GM21381 (cell line): ENCODE data around the gene TBC1D19.
"Not testable (repeated sequence)": the region's sequence is repeated elsewhere in the genome, so short reads cannot be mapped to it uniquely, and the experiment has no call there.

Experiments used
- ATAC-seq: cut with Tn5 transposase; IDR thresholded peaks from one replicate; pipeline ENCODE4 v1.9.1; 2021; ENCODE audit warnings: mild to moderate bottlenecking, moderate library complexity; ENCODE audit not compliant: unreplicated experiment

Gene TBC1D19

DNA sequence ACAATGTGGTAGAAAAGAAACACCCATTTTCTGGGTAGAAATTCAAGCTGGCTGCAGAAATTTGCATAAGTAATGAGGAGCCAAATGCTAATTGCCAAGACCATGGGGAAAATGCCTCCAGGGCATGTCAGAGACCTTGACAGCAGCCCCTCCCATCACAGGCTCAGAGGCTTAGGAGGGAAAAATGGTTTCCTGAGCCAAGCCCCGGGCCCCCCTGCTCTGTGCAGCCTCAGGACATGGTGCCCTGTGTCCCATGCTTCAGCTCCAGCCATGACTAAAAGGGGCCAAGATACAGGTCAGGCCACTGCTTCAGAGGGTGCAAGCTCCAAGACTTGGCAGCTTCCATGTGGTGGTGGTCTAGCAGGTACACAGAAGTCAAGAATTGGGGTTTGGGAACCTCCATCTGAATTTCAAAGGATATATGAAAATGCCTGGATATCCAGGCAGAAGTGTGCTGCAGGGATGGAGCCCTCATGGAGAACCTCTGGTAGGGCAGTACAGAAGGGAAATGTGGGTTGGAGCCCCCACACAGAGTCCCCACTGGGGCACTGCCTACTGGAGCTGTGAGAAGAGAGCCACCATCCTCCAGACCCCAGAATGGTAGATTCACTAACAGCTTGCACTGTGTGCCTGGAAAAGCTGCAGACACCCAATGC lies 95.3 kb downstream of the TBC1D19 start:
- ATAC-seq, result not testable (repeated sequence)

DNA sequence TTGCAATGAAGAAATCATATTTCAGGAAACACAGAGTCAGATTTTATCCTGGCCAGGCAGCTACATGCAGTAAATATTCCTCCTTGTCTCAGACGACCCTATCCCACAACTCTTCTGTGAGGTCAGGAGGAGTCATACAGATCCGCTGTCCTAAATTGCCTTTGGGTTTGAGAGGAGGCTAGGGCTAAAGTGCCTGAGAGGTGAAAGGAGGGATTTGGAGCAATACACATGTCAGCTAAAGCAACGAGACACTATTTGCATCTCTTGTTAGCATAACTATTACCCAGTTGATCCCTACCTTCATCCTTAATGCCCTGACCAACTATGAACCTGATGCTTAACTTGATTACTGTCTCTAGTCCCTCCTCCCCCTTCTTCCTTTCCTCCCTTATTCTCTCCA lies 98.6 kb downstream of the TBC1D19 start:
- ATAC-seq, result no peak

DNA sequence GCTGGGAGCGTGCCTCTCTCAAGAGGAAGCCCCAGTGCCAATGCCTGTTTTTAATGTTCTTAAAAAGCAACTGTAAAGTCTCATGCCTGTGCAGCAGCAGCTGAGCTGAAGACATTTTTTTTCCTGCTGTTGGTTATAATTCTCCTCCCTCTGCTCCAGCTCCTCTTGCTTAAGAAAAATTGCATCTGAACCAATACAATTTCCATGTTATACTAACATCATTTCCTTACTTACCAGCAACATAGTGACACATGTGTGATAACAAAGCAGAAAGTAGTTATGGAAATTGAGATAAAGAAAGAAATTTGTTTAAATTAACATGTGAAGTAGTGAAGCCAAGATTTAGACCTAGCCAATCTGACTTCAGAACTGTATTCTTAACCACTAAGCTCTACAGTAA lies 101.4 kb downstream of the TBC1D19 start:
- ATAC-seq, result no peak

DNA sequence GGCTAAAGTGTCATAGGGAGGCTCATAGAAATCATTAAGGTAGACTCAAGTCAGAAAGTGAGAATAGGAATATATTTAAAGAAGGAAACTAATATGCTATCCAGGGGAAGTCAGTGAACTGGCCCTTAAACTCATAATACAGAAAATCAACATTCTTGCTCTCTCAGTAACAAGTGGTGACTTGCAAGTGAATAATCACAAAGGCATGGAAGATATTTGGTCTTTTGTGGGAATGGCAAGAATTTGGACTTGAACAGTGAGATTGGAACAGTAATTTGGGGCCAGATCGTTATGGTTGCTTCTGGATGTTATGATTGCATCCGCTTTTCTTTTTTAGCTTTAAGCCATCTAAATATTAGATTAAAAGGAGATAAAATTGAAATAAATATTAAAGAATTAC lies 103.8 kb downstream of the TBC1D19 start:
- ATAC-seq, result no peak

DNA sequence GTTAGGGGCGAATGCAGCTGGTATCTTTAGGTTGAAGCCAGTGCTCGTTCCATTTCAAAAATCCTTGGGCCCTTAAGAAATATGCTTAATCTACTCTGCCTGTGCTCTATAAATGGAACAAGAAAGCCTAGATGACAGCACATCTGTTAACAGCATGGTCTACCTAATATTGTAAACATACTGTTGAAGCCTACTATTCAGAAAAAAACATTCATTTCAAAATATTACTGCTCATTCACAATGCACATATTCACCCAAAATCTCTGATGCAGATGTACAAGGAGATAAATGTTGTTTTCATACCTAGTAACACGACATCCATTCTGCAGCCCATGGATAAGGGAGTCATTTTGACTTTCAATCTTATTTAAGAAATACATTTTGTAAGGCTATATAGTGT lies 106.6 kb downstream of the TBC1D19 start:
- no peak for ATAC-seq

DNA sequence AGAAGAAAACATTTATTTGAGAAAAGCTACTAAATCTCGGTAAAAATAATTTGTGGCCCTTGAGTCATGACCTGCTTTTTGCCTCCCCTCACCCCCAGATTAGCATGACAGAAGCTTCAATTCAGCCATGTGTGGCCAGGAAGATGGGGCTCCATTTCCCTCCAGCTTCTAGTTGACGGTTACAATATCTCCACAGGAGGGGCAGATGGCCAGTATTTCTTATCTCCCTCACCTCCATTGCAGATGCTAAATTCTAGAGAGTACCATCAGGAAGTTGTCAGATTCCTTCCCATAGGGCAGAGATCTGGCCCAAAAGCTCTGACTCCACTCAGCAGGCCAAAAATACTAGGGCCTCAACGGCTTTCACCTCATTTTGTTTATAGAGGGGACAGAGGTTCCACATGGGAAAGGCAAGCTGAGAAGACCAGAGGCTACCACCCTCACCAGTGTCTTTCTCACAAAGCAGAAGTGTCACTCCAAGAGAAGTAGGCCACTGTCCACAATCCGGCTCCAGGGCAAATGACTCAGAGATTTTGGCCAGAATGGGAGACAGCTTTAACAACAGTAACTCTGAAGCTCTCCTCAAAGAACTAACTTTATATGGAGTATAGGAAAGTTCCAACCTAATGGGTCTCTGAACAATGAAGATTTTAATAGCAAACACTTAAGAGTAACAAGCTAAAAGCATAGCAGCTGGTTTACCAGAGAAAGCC lies 108.3 kb downstream of the TBC1D19 start:
- ATAC-seq, result no peak

DNA sequence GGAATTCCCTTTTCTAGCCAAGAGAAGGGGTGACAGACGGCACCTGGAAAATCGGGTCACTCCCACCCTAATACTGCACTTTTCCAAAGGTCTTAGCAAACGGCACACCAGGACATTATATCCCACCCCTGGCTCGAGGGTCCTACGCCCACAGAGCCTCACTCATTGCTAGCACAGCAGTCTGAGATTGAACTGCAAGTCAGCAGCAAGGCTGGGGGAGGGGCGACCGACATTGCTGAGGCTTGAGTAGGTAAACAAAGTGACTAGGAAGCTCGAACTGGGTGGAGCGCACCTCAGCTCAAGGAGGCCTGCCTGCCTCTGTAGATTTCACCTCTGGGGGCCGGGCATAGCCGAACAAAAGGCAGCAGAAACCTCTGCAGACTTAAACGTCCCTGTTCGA lies 110.2 kb downstream of the TBC1D19 start:
- not testable (repeated sequence) for ATAC-seq

DNA sequence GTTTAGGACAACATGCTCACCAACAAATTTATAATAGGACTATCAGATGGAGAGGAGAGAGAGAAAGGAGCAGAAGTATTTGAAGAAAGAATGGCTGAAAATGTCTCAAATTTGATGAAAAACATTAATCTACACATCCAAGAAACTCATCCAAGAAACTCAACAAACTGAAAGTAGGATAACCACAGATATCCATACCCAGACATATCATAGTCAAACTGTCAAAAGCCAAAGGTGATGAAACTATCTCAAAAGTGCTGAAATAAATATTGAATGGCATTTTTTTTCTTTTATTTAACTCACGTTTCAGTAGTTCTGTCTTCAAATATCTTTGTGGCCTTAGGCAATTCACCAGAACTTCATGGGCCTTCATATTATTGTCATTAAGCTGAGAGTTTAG lies 116.2 kb downstream of the TBC1D19 start:
- no peak for ATAC-seq

DNA sequence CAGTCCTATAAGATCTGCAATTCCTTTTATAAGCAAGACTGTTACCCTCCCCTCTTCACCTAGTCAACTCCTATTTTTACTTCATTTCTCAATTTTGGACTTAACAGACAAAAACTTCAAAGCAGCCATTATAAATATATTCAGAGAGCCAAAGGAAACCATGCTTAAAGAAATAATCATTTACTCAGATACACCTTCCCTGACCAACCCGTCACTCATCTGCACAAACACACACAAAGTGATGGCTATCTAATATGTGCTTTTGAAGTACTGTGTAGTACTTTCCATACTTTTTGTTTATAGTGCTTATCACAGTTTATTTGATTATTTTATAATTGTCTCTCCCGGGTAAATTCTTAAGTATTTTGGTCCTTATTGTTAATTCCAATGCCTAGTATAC lies 117.2 kb downstream of the TBC1D19 start:
- ATAC-seq, result no peak

DNA sequence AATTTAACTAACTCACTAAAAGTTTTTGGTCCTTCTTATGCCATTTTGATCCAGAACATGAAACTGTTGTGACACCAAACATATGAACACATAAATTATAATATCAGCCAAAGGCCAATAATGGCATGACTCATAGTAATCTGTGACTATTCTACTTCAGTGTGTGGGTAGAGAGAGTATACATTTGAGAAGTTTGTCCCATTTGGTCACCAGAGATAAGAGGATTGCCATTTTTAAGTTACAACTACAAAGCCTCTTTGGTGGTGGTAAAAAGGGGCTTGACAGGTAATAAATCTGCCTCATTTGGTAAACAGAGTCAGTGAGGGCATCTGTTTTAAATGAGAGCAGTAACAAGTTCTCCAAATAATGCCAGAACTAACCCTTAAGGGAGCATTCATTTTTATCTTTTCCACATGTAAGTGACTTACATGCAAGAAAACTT lies 117.9 kb downstream of the TBC1D19 start:
- no peak for ATAC-seq

DNA sequence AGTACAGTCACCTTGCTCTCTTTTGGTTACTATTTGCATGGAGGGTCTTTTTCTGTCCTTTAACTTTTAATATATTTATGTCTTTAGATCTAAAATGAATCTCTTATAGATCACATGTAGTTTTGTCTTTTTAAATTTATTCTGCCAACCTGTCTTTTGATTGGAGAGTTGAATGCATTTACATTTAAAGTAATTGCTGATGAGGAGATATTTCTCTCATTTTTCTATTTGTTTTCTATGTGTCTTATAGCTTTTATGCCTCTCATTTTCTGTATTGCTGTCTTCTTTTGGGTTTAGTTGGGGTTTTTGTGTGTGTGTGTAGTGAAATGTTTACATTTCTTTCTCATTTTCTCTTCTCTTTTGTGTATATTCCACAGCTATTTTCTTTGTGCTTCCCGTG lies 123.5 kb downstream of the TBC1D19 start:
- ATAC-seq, result no peak

DNA sequence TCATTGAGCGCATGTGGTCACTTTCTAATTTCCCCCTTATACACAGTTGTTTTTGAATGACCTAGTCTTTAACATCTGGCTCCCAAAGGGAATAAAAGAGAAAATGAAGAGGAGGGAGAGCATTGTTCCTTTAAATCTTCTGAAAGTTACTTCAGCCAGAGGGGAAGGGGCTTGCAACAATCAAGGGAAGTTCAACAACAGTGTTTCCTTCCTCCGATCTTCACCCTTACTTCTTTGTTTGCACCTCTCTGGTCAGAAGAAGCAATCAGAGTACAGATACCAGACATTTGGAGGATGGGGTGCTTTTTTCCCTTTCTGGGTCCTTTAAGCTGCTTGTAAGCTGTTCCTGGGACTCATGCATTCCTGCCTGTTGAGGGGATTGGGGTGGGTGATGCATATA lies 125.4 kb downstream of the TBC1D19 start:
- no peak for ATAC-seq

DNA sequence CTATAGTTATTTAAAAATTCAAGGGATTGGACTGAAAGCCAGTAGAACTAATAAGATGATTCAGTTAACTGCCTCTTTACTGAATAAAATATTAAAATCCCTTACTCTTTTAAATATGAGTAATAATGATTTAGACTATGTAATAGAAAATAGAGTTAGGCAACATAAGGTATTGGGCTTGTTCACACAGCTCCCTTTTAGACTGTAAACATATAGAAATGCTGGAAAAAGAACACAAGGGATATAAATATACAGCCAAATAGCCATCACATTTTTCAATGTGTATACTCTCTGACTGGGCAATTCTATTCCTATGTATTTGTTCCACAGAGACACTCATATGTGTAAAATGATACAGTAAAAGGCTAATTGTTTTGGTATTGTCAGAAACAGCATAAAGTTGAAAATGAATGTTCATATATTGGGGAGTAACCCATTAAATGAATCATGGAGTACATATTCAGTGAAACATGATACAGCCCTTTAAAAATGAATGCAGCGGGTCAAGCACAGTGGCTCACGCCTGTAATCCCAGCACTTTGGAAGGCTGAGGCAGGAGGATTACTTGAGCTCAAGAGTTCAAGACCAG lies 129.8 kb downstream of the TBC1D19 start:
- no peak for ATAC-seq

DNA sequence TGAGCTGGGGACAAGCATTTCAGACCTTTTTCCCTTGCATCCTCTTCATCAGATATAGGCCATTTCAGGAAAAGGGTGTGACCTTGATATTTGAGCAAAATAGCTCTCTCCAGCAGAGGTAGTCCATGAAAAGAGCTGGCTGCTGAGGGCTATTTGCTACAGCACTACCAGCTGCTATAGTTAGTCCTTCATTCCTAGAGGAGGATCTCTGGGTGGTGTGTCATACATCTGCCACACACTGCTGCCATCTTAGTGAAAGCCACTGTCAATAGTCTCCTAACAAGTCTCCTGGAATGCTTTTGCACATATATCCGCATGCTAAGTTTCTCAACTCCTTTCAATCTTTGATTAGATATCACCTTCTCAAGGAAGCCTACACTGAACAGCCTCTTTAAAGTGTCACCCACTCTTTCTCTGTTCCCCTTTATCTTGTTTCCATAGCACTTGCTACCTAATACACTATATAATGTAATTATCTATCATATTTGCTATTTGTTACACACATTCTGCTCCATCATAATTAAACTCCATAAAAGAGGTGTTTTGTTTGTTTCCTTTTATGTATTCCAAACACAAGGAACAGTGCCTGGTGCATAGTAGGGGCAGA lies 131.9 kb downstream of the TBC1D19 start:
- no peak for ATAC-seq

DNA sequence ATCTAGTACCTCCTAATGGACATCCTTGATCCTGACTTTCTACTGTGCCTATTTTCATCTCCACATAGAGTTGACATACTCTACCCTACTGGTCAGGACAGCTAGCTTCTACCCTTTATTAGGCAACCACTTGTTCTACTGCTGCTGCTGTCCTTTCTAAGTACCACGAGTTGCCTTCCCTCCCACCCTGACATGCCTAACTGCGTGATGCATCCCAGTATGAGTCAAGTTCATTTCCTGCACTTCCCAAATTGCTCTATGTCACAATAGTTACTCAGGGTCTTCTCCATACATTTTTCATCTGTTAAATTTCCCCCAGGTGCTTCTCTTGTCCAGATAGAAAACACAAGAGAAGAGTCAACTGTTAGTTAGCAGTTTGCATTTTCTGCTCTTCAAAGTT lies 133.4 kb downstream of the TBC1D19 start:
- ATAC-seq, result no peak

DNA sequence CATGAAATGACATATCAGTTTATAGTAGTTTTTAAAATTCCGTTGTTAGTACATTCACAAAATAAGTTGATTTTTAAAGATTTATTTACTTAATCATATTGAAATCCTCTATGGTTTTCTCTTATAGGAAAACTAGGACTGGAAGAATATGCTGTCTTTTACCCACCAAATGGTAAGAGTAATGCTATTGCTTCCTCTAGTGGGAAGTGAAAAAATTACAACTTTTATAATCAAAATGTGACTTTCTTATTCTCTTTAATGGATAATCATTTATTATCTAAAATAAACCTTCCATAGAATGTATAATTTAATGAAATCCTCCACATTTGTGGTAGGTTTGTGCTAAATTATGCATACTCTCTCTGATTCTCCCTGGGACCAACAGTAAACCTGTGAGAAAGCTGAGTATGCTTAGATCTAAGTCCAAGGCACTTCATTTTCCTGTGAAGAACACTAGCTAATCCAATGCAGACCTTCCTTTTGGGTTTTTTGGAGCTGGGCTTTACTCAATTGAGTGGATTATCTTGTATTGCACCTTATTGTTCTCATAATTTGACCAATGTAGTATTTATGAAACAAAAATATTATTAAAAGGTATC lies 136.2 kb downstream of the TBC1D19 start:
- ATAC-seq, result no peak

DNA sequence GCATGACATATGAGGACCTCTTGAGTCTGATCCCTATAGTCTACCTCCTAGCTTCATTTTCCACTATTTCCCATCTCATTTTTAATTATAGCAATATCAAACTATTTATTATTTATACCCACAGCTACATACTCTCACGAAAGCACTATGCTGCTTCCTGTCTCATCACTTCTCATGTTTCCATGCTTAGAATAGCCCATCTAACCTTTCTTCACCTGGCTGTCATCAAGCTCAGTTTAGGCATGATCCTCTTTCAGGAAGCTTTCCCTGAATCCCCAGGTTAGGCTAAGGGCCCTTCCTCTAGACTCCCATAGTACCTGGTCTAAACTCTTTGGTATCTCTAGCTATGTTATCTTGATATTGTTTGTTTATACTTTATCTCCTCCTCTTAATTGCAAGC lies 137.8 kb downstream of the TBC1D19 start:
- no peak for ATAC-seq

DNA sequence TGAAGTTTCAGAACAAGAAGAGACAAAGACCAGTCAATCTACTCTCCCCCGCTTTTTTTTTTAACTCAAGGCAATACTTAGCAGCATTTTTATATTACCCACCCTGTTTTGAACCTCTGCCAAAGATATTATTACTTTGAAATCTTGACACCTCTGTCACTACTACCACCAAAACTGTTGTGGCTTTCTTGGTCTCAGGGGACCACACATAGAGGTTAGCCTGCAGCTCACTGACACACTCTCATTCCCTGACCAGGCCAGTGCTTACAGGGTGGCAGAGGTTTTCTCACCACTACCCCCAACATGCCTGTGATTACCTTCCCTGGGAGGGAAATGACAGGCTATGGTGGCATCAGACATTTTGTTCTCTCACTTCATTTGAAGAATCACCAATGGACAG lies 139.3 kb downstream of the TBC1D19 start:
- ATAC-seq, result peak; percentile 96

DNA sequence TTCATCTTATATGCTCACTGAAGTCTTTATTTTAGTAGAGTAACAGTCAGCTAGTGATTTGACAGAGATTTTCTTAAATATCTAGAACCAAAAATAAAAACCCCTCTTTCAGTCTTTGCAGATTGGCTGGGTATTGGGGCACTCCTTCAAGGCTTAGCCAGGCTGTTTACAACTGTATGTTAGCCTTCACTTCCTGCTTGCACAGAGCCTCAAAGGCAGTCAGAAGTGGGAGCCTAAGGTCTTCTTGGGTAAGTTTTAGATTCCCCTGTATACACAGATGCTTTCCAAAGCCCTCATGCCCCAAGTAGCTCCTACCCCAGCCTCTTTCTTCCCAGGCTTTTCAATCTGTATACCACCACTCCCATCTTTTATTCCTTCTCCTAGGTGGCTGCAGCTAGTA lies 140.7 kb downstream of the TBC1D19 start:
- no peak for ATAC-seq

DNA sequence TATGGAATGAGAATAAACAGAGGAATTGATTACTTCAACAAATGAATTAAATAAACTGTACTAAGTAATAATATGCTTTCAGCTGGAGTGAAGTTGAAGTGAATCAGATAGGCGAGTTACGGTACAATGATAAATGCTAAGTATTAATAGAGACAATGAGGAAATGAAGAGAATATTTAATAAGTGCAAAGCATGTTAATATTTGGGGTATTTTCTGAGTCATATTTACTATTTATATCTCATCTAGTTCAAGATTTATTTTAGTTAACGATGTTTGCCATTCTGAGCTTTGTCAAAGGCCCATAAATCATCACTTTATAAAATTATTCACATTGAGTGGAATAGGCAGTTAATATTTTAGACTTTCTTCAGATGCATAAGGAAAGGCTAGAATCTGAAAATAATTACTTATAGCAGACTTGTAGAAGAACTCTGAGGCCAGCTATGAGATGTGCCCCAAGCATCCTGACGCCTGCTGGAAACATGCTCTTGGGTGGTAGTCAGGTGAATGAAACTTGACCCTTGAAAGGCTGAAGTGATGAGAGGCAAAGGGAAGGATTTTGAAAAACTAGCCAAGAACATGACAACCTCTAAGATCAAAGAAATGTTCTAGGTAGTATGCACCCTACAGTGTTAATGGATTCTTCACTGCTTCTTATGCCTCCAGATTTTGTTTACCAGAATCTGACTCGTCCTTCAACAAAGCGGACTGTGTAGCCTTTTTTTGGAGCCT lies 142.9 kb downstream of the TBC1D19 start:
- no peak for ATAC-seq

DNA sequence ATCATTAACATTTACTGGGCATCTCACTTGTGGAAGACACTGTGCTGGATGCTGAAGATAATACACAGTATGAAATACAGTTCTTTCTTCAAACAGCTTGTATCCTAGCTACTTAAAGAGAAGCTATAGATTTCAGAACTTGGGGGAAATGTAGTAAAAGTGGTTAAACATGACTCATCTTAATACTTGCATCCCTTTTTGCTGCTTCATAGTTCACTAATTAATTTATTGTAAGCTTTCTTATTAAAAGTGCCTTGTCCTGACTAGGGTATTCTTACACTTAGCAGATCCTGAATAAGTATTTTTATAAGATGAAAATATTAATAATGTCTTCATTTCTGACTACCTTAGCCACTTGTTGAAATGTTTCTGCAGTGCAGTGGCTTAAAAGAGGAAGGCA lies 144.0 kb downstream of the TBC1D19 start:
- ATAC-seq, result no peak
